C1 segment of cervical spinal cord (tissue), 14 donors: ENCODE data around the gene MTERF4.
"Not testable (repeated sequence)": the region's sequence is repeated elsewhere in the genome, so short reads cannot be mapped to it uniquely, and the experiment has no call there.

Source experiments
- DNase-seq, 14 donors: peaks; one replicate each; lab custom pipeline; 2025; lab: John Stamatoyannopoulos, UW

Gene MTERF4

DNA sequence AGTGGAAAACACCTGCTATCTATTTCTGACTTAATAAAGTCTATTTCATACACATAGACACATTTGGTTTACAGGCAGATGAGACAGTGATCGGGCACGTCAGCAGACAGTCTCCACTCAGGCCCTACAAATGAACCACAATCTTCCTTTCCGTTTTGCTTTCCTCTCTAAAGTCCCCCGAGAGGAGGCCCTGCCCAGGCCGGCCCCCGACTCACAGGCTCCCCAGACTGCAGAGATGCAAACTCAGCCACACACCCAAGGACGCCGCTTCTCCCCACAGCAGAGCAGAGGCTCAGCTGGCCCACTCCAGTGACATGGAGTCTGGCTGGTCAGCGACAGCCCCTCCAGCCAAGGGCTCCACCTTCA is 9.3 kb upstream of the MTERF4 start:
- DNase-seq: no peak

DNA sequence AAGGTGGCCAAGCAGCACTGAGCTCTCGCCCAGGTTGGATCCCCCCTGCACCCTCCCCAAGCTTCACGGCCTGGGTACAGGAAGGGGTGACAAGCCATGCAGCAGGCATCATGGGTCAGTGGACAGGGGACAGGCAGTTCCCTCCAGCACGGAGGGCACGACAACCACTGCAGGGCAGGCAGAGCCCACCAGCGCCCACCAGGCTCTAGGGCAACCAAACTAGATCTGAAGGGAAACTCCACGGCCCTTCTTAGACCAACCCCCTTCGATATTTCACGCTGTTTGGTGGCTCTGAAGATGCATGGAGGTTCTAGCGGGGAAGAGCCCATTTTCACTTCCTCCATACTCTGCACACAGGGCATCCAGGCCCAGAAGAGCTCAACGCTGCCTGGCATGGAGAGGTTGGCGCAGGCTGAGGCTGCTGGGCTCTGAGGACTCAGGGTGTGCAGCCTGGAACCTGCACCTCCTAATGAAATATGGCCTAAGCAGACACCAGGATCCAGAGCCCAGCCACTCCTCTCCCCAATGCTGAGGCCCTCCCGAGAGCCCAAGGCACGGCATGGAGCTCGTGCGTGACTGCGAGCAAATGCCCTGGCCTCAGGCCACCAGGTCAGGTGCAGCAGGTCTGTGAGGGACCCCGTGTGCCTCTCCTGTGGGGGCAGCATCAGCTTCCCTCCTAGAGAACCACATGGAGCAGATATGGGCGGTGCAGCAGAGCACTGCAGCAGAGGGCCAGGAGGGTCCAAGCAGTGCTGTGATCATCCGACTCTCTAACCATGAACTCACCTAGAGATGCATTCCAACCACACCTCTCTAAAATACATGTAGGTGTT is 8.7 kb upstream of the MTERF4 start:
- no peak for DNase-seq

DNA sequence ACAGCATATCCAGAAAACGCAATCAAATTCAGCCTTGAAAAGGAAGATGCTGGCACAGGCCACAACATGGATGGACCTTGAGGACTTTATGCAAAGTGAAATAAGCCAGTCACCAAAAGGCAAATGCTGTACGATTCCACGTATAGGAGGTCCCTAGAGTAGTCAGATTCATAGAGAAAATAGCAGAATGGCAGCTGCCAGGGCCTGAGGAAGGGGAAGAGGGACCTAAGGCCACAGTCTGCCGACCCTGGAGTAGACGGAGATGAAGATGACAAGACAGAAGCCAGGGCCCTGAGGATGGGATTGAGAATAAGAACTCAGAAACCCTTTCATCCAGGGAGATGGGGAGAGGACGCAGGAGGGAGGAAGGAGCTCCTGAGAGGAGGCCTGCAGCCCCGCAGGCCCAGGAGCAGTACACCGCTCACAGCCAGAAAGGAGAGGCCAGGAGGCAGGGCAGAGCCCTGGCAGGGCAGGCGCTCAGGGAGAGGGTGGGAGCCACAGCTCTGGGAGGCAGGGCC is 8.1 kb upstream of the MTERF4 start:
- no peak for DNase-seq

DNA sequence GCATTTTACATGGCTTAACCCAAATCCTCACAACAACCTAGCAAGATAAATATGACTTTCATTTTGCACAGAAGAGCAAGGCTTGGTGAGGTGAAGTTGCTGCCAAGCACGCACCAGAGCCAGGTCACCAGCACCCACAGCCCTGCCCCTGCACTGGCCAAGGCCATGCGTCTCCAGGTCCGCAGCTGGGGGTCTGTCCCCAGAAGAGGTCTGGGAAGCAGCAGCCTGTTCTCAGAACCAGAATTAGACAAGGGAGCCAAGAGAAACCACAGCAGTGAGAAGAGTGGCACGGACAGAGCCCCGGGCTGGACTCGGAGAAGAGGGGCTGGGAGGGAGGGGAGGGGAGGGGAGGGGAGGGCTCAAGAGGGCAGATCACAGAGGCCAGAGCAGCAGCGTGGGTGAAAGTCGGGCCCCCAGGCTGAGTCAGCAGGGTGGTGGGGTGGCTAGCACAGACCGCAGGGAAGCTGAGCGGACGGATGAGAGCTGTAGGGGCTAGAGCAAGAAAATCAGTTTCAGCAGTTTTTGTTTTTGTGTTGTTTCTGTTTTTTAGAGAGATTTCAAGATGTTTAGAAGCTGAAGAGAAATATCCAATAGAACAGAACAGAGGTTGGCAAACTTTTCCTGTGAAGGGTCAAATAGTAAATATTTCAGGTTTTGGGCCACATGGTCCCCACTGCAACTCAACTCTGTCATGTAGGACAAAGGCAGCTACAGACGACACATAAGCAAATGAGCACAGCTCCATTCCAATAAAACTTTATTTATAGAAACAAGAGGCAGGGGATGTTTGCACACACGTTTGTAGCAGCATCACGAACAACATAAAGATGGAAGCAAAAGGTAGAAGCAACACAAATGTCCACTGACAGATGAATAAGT is 7.4 kb upstream of the MTERF4 start:
- DNase-seq: no peak

DNA sequence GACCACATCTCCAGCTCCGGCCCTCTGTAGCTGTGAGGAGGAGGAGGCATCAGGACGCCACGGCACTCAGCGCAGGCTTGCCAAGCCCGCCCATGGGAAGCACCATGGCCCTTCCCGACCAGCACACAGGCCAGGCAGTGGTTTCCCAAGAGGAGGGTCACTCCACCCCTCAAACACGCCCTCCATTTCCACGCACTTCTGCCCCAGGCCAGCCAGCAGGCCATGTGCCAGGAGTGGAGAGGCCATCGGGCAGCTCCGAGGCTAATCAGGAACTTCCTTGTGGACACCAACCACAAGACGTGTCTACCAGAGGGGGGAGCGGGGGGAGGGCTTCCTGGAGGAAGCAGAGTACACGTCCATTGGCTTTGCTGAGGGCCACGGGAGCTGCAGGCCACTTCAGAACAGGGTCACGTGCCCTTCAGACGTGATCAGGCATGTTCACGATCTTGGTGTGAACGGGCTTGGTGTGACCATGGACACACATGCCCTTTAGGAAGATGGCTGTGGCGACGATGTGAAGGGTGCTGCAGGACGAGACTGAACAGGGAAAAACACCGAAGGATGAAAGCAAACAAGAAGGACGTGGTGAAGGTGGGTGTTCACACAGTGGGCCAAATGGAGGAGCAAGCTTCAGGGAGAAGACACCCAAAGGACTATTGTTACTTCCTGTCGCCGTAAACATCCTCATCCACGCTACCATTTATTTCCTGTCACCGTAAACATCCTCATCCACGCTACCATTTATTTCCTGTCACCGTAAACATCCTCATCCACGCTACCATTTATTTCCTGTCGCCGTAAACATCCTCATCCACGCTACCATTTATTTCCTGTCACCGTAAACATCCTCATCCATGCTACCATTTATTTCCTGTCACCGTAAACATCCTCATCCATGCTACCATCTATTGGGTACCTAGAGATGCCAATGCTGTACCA is 6.5 kb upstream of the MTERF4 start:
- DNase-seq: no peak

DNA sequence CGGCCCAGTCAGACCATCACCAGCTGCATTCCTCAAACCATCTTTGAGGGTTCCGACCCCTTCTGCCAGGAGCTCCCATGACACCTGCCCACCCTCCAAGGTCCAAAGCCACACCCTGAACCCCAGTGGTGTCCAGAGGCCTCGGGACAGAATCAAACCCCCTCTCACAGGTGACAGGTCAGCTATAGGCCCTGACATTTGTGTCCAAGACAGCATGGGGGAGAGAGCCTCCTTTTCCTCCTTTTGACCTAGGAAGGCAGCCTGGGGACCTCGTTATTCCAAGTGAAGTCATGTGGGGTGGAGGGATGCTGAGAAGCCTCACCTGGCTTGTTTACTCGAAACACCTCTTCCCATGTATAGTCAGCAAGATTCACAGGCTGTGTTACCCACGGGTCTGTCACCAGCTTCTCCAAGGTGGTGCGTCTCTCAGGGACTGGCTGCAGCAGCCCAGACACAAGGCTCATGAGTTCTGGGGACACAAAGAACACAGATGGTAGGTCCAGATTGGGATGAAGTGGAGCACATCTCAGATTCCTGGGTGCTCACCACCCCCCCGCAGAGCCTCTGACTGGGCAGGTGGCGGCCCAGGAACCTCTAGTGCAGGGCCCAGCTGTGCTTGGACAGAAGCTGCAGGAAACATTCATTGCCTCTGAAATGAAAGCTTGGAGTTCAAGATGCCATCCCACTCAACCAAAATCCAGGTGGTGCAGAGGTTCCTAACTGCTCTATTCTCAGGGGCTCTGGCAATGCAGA is 5.1 kb upstream of the MTERF4 start:
- DNase-seq: no peak

DNA sequence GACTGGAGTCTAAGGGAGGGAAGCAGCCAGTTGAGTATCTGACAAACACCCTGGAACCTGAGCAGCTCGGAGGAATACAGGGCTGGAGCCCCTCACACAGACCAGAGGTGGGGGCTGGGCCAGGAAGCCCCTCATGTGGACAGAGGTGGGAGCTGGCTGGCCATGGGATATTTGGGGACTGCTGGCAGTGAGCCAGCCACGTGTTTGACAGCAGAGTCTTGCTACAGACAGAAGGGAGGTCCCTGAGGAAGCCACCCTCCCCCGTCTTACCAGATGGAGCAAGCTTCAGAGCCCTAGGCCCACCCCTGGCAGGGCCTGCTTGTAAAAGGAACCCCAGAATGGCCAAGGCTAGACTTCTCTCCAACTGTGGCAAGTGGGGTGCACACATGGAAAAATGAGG is 3.6 kb upstream of the MTERF4 start:
- no peak for DNase-seq

DNA sequence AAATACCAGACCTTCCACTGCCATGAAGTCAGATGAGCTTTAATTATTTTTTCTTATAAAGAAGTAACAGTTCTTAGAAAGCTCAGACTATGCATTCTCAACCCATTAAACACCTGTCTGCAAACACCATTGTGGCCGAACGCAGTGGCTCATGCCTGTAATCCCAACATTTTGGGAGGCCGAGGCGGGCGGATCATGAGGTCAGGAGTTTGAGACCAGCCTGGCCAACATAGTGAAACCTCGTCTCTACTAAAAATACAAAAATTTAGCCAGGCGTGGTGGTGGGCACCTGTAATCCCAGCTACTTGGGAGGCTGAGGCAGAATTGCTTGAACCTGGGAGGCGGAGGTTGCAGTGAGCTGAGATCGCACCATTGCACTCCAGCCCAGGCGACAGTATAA is 2.5 kb upstream of the MTERF4 start:
- DNase-seq: not testable (repeated sequence)

DNA sequence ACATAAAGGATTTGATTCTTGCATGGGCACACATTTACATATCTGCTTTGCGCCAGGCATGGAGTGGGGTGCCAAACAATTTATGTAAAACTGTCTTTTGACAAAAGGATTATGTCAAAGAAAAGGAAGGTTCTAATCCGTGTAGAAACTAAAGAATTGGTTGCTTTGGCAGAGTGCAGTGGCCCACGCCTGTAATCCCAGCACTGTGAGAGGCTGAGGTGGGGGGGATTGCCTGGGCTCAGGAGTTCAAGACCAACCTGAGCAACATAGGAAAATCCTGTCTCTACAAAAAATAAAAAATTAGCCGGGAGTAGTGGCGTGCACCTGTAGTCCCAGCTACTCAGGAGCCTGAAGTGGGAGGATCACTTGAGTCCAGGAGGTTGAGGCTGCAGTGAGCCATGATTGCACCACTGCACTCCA is 1.1 kb upstream of the MTERF4 start:
- no peak for DNase-seq

DNA sequence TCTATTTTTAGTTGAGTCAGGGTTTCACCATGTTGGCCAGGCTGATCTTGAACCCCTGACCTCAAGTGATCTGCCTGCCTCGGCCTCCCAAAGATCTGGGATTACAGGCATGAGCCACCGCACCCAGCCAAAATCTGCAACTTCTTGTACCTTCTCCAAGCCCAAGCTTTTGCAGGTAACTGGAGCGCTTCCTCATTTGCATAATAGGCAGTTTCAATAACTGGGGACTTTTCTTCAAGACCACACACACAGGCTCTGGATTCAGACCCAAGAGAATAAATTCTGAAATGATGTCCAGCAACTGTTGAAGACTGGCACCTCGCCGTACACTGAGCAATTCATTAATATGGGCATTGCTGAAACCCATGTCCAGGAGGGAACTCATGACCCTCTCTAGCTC is 2.8 kb downstream of the MTERF4 start:
- DNase-seq: no peak

DNA sequence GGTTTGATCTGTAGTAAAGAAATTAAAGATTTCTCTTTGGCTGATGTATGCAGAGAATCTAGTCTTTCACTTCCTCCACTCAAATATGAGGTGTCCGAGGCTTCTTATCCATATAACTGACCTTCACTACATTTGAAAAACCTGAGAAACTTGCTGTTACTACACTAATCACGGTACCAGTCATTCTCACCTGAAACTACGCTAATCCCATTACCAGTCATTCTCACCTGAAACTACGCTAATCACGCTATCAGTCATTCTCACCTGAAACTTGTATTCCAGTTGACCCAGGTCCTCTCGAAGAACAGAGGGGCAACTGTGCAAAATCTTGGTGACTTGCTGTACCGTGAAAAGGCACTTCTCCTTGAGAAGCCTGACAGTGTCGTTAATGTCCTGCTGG is 5.1 kb downstream of the MTERF4 start:
- DNase-seq: no peak

DNA sequence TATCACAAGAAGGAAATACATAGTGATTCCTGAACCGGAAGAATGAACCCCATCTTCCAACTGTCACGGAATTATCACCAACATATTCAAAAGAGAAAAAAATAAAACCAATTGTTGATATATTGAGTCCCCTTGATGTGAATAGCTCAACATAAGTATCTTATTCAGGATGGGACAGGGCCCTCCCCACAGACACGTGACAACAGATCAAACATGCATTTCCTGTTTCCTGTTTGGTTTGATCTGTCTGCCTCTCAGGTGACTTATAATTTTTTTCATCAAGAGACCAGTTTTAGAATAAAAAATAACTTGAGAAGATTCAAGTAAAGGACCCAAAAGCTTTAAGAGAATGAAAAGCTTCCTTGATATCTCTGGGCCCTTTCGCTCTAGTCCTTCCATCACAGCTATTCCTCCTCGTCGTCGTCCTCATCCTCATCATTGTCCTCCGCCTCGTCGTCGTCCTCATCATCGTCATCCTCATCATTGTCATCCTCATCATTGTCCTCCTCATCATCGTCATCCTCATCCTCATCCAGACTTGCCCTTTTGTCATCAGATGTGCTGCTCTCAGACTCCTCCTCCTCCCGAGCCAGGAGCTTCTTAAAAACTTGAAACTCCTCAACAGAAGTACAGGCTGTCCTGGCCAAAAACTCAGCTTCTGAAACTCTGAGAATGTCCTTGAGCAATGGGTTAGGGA is 6.3 kb downstream of the MTERF4 start:
- no peak for DNase-seq

DNA sequence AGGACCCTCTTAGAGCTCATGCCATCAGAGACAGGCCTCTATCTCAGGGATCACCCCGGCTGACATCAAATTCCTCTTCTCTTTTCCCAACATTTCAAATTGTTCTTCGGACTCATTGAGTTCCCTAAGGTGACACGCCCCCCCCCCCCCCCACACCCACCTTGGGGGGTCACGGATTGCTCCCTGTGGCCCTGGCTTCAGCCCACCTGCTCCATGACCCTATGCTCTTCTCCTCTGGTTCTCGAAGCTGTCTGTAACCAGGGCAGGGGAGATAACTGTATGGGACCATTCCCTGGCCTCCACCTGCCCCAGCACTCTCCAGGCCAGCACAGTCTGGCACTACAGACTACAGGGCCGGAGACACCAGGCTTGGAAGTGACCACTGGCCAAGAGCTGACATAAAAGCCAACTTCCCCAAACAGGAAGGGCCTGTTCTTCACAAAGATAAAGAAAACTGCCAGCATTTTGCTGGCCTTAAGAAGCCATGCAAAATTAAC is 7.1 kb downstream of the MTERF4 start:
- DNase-seq: no peak

DNA sequence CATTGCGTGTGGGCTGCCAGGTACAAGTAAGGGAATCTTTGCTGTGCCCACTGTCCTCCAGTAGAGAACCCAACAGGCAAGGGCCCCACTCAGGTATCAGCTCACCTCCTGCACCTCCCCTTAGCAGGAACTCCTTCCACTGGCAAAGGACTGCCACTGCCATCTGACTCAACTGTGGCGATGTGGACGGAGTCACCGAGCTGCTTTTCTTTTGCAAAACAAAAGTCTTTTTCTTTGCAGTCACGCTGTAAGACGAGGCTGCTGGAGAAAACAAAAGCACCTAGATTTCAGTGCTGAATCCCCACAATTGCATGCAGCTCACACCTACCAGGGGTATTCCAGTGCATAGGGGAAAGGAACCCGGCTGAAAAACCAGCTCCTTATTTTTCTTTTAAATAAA is 7.9 kb downstream of the MTERF4 start:
- DNase-seq: no peak

DNA sequence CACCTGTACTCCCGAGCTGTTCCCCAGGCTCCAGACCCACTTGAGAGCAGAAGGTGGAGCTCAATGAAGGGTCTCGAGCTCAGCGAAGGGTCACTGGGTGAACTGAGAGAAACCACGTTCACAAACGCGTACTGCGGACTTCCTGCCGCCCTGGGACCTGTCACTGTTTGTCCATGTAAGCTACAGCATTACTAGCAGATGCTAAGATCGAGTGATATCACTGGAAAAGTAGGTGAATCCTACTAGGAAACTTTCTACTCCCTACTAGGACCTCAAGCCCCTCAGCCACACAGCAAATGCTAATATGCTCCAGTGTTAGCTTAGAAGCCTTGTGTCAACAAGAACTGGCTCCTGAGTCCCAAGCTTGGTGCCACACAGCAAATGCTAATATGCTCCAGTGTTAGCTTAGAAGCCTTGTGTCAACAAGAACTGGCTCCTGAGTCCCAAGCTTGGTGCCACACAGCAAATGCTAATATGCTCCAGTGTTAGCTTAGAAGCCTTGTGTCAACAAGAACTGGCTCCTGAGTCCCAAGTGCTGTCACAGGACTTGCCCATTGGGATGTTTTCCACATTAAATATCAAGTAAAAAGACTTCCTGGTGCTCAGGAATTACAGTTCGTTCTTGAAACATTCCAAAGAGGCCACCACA is 8.8 kb downstream of the MTERF4 start:
- not testable (repeated sequence) for DNase-seq

DNA sequence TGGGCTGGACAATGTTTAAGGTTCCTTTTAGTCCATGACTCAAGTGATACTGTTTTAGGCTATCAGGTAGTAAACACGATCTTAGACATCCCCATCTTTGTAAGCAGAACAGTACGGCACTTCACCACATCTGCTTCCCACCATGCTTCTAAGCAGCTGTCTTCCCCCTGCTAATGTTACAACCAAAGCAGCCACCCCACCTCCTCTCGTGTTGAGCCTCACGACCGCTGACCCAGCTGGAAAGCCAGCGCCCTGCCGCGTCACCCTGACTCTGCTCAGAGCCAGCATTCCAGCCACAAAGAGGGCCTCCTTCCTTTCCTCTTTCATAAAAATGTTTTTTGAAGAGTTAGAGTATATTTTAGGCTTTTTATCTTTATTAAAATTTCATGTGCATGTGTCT is 9.4 kb downstream of the MTERF4 start:
- no peak for DNase-seq

DNA sequence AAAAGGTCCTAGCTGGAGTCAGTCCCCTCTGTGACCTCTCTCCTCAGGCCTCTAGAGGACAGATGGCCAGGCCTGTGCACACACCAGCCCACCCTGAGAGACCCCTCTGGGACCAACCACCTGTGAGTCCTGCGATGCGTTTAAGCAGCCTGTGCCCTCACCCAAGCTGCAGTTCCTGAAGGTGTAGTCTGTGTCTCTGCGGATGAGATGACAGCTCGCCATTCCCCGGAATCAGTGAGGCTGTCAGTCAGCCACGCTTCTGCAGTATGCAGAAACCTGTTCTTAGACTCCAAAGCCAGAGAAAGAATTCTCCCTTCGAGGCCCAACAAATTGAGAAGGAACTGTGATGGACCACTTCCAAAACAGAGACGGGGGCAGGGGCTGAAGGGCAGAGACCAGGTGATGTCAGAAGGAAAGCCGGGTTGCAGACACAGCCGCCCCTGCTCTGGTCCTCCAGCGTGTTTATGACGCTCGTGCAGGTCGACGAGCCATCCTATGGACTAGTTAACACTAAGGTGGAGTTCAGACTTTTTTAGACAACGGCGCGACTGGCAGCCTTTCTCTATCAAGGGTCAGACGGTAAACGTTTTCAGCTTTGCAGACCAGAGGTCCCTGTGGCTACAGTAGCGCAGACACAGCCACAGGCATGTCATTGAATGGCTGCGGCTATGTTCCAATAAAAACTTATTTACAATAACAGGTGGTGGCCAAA is 10.2 kb downstream of the MTERF4 start:
- DNase-seq: no peak

DNA sequence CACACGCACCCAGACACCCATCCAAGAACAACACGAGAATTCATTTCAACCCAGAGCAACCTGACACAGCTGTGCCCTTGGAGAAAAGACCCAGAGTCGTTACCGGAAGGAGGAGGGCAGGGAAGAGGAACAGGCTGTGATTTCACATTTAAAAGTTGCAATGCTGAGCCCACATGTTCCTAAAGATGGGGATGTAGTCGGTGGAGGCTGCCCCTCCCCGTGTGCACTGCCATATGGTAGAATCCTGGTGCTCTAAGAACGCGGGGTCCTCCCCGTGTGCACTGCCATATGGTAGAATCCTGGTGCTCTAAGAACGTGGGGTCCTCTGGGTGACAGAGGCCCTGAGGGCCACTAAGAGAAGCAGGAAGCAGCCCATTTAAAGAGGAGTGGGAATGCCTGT is 10.9 kb downstream of the MTERF4 start:
- no peak for DNase-seq
